ENCODE results near the gene PTGIS.

- TF ChIP-seq CTCF (IDR thresholded peaks at IDR 0.05) (no peak), POLR2A (IDR thresholded peaks at IDR 0.05) (no peak)
Observed at GRCh38 chr20:49543858-49544437, 24.0 kb downstream of the PTGIS start.

Data from thyroid gland (tissue), 4 donors.